Measurements from ENCODE around the gene ZNRF1. TPM values are rescaled to one million over a fixed set of nuclear protein-coding genes. Genes with fewer than 3 reads are reported as not detected.
"Not testable (repeated sequence)": the region's sequence is repeated elsewhere in the genome, so short reads cannot be mapped to it uniquely, and the experiment has no call there.

Gene ZNRF1
- total RNA-seq, 2 experiments from 2014 or later = 35.2 to 42.9 TPM

DNA sequence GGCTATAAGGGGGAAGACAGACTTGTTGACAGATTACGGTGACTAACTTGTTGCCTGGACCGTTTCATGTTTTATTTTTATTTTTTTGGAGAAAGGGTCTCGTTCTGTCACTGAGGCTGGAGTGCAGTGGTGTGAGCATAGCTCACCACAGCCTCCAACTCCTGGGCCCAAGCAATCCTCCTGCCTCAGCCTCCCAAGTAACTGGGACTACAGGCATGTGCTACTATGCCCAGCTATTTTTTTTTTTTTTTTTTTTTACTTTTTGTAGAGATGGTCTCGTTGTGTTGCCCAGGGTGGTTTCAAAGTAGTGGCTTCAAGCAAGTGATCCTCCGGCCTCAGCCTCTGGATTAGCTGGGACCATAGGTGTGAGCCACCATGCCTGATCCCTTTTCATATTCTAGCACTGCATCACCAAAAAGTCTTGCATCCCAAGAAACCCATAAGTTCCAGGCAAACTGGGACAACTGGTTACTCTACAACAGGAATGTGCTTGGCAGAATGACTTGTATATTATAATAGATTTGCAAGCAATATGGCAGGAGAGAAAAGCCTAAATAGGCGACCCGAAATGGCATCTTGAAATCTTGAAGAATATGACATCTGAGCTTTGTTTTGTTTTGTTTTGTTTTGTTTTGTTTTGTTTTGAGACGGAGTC lies 11.7 kb upstream of the ZNRF1 start:
- intact Hi-C loops (cut with DNase I, micrococcal nuclease) = loop anchor here in 1 of 2 experiments (5.0 to 10.0 kb wide), 2 partner anchors 620 to 638 kb away; partner anchors contain the start of gene ADAT1
- ChIA-PET CTCF (interaction anchor here (1.3 to 2.2 kb wide), 4 partner anchors 11 to 124 kb away, joined by 3 to 9 read pairs (median 5); partner anchors contain the start of gene ZNRF1), POLR2A (no interaction called here)
- DNase-seq (no peak), ATAC-seq (no peak)
- Mint-ChIP-seq H3K9me3 (ENCODE audit: low read depth) (no peaks in the 10 kb centered on the region), H3K36me3 (ENCODE audit: low read depth) (peaks cover 2% of the 10 kb centered on the region), H3K4me3 (no peak overlapping the region), H3K27ac (no peak overlapping the region), H3K4me1 (peaks cover 17% of the 10 kb centered on the region), H3K27me3 (no peaks in the 10 kb centered on the region)

DNA sequence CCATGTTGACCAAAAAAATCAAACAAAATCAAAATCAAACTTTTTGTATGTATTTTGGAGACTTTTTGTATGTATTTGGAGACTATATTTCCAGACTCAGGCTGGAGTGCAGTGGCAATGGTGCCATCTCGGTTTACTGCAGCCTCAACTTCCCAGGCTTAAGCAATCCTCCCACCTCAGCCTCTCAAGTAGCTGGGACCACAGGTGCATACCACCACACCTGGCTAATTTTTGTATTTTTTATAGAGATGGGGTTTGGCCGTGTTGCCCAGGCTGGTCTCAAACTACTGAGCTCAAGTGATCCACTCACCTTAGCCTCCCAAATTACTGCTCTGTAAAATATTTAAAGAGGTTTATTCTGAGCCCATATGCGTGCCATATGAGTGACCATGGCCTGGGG lies 9.0 kb upstream of the ZNRF1 start:
- H3K4me1 Mint-ChIP-seq; H3K27ac Mint-ChIP-seq; H3K36me3 Mint-ChIP-seq (ENCODE audit: low read depth); DNase-seq; H3K4me3 Mint-ChIP-seq; CTCF ChIA-PET; H3K9me3 Mint-ChIP-seq (ENCODE audit: low read depth); H3K27me3 Mint-ChIP-seq; ATAC-seq: not testable (repeated sequence)
- intact Hi-C loops (cut with DNase I, micrococcal nuclease) = loop anchor here in 1 of 2 experiments (5.0 to 10.0 kb wide), 2 partner anchors 623 to 635 kb away; partner anchors contain the start of gene ADAT1
- POLR2A ChIA-PET = interaction anchor here (0.6 kb wide), 1 partner anchor 818 kb away, joined by 3 read pairs; no protein-coding TSS in a partner anchor

DNA sequence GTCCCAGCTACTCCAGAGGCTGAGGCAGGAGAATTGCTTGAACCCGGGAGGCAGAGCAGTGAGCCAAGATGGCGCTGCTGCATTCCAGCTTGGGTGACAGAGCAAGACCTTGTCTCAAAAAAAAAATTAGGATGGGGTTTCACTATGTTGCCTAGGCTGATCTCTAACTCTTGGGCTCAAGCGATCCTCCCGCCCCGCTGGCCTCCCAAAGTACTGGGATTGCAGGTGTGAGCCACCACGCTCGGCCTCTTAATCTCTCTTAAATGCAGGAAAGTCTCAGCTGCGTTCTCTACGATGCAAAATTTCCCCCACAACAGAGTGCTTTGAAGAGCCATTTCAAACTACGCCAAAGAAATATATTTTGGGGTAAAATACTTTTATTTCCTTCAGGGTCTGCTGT lies 8.0 kb upstream of the ZNRF1 start:
- no peak for DNase-seq
- no peaks in the 10 kb centered on the region for H3K4me1 Mint-ChIP-seq
- intact Hi-C loops (cut with DNase I, micrococcal nuclease) = no loop called here
- no peak overlapping the region for H3K4me3 Mint-ChIP-seq
- no peak for ATAC-seq
- ChIA-PET POLR2A (no interaction called here), CTCF (no interaction called here)
- no peak overlapping the region for H3K27ac Mint-ChIP-seq
- H3K27me3 Mint-ChIP-seq = no peaks in the 10 kb centered on the region
- H3K9me3 Mint-ChIP-seq (ENCODE audit: low read depth) = no peaks in the 10 kb centered on the region
- no peaks in the 10 kb centered on the region for H3K36me3 Mint-ChIP-seq (ENCODE audit: low read depth)

DNA sequence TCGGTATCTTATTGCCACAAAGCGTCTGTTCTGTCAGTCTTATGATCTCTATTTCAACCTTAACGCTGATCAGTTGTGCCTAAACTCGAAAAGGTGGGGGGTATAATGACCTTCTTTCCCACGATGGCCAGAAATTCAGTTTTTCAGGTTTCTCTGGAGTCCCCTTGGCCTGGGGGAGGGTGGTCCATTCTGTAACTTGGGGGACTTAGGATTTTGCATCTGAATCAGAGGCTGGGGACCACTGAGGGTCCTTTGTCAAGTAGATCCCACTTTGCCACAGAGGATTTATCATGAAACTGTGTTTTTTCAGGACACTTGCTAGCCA lies 7.6 kb upstream of the ZNRF1 start:
- H3K4me3 Mint-ChIP-seq = no peak overlapping the region
- no peaks in the 10 kb centered on the region for H3K36me3 Mint-ChIP-seq (ENCODE audit: low read depth)
- H3K27ac Mint-ChIP-seq = no peak overlapping the region
- H3K27me3 Mint-ChIP-seq = no peaks in the 10 kb centered on the region
- ChIA-PET POLR2A (no interaction called here), CTCF (no interaction called here)
- DNase-seq (no peak), ATAC-seq (no peak)
- H3K4me1 Mint-ChIP-seq = no peaks in the 10 kb centered on the region
- intact Hi-C loops (cut with DNase I, micrococcal nuclease) = no loop called here
- H3K9me3 Mint-ChIP-seq (ENCODE audit: low read depth) = no peaks in the 10 kb centered on the region

DNA sequence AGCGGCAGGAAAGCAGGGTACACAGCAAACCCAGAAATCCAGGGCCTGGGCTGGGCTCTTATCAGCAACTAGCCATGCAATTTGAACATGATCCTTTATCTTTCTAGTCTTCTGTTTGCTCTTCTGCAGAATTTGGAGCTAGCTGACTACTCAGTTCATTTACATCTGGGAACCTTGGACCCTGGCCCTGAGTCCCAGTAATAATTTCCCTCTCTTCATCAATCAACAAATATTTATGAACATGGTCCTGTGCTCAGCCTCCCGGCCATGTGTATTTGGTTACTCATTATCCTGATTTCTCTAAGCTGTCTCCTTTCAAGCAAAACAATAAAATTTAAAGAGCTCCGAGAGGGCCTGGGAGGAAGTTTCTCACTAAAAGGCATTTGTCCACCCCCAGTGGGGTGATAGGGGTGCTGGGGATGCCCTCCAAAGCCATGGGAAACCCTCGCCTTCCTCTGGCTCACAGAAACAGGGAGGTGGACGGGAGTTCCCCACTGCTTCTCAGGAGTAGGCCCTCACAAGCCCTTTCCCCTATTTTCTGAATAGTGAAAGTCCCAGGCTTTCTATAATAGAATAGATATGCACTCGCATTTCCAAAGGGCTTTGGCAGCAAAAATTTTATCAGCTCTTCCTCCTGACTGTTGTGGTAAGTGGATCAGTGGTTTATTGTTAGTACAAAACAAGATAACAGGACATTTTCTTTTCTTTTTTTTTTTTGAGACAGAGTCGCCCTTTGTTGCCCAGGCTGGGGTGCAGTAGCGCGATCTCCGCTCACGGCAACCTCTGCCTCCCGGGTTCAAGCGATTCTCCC lies 7.0 kb upstream of the ZNRF1 start:
- DNase-seq = no peak
- no peaks in the 10 kb centered on the region for H3K36me3 Mint-ChIP-seq (ENCODE audit: low read depth)
- H3K4me3 Mint-ChIP-seq = no peak overlapping the region
- no peaks in the 10 kb centered on the region for H3K4me1 Mint-ChIP-seq
- intact Hi-C loops (cut with DNase I, micrococcal nuclease) = no loop called here
- H3K27ac Mint-ChIP-seq = no peak overlapping the region
- H3K27me3 Mint-ChIP-seq = no peaks in the 10 kb centered on the region
- POLR2A ChIA-PET = no interaction called here
- no peaks in the 10 kb centered on the region for H3K9me3 Mint-ChIP-seq (ENCODE audit: low read depth)
- ATAC-seq = no peak
- CTCF ChIA-PET = interaction anchor here (1.7 to 2.1 kb wide), 2 partner anchors 117 to 119 kb away, joined by 6 to 9 read pairs; no protein-coding TSS in a partner anchor

DNA sequence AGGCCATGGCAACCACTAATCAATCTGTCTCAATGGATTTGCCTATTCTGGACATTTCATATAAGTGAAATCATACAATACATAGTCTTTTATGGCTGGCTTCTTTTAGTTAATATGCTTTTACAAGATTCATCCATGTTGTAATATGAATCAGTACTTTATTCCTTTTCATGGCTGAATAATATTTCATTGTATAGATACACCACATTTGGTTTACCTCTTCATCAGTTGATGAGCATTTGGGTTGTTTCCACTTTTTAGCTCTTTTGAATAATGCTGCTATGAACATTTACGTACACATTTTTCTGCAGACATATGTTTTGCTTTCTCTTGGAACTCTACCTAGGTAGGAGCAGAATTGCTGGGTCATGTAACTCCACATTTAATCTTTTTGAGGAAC lies 2.8 kb upstream of the ZNRF1 start:
- DNase-seq = no peak
- Mint-ChIP-seq H3K4me1 (peaks cover 15% of the 10 kb centered on the region), H3K27me3 (peaks cover 4% of the 10 kb centered on the region), H3K36me3 (ENCODE audit: low read depth) (peaks cover 8% of the 10 kb centered on the region), H3K9me3 (ENCODE audit: low read depth) (no peaks in the 10 kb centered on the region), H3K27ac (no peak overlapping the region), H3K4me3 (no peak overlapping the region)
- intact Hi-C loops (cut with DNase I, micrococcal nuclease) = loop anchor here in 1 of 2 experiments (5.0 kb wide), 1 partner anchor 294 kb away; the partner anchor contains the start of gene MLKL
- CTCF ChIA-PET = interaction anchor here (0.6 to 5.5 kb wide), 3 partner anchors 9 to 134 kb away, joined by 3 to 114 read pairs (median 3); no protein-coding TSS in a partner anchor
- POLR2A ChIA-PET = no interaction called here
- ATAC-seq = no peak

DNA sequence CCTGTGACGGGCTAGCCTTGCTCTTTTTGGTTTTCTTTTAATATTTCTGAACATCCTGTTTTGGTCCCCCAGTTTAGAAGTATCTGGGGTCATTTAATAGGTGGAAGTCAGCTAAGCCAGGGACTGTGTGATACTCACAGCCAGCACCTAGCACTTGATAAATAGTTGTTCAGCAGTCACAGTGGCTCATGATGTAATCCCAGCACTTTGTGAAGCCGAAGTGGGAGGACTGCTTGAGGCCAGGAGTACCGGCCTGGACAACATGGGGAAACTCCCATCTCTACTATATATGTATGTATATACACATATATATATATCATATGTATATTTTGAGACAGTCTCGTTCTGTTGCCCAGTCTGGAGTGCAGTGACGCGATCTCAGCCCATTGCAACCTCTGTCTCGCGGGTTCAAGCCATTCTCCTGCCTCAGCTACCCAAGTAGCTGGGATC lies 1.8 kb upstream of the ZNRF1 start:
- Mint-ChIP-seq H3K9me3 (ENCODE audit: low read depth) (no peaks in the 10 kb centered on the region), H3K27ac (no peak overlapping the region), H3K27me3 (peaks cover 4% of the 10 kb centered on the region), H3K4me1 (peaks cover 23% of the 10 kb centered on the region), H3K36me3 (ENCODE audit: low read depth) (peaks cover 9% of the 10 kb centered on the region), H3K4me3 (no peak overlapping the region)
- DNase-seq (no peak), ATAC-seq (no peak)
- POLR2A ChIA-PET = no interaction called here
- intact Hi-C loops (cut with DNase I, micrococcal nuclease) = loop anchor here in 1 of 2 experiments (5.0 kb wide), 1 partner anchor 295 kb away; the partner anchor contains the start of gene MLKL
- CTCF ChIA-PET = interaction anchor here (0.6 to 5.5 kb wide), 5 partner anchors 12 to 368 kb away, joined by 3 to 114 read pairs (median 18); partner anchors contain the start of gene WDR59

DNA sequence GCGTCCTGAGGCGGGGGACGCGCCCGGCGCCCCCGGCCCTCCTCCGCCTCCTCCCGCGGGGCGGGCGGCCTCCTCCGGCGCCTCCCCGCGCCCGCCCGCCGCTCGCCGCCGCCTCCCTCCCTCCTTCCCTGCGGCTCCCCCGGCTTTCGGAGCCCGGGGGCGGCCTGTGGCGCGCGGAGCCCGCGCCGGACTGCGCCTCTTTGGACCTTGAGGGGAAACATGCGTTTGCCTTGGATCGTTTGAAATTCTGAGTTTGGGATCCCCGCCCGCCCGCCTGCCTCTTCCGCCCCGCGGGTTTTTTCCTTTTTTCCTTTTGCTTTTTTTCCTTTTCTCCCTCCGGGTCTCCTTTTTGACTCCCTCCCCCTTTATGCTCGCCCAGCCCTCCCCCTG lies 390 bp downstream of the ZNRF1 start:
- ATAC-seq (peak; percentile 27), DNase-seq (peak; percentile 51)
- Mint-ChIP-seq H3K4me1 (peaks cover 44% of the 10 kb centered on the region), H3K36me3 (ENCODE audit: low read depth) (peaks cover 16% of the 10 kb centered on the region), H3K27me3 (peaks cover 4% of the 10 kb centered on the region), H3K9me3 (ENCODE audit: low read depth) (no peaks in the 10 kb centered on the region), H3K27ac (peak overlapping the region; percentile 69), H3K4me3 (peak overlapping the region; percentile 87)
- CTCF ChIA-PET = interaction anchor here (0.6 to 5.5 kb wide), 6 partner anchors 12 to 171 kb away, joined by 3 to 114 read pairs (median 14); partner anchors contain the start of gene WDR59
- POLR2A ChIA-PET = interaction anchor here (1.5 kb wide), 1 partner anchor 112 kb away, joined by 7 read pairs; no protein-coding TSS in a partner anchor
- intact Hi-C loops (cut with DNase I, micrococcal nuclease) = loop anchor here (1.0 to 5.0 kb wide), 3 partner anchors 76 to 297 kb away; partner anchors contain the start of gene MLKL (in 1 of the 2)

DNA sequence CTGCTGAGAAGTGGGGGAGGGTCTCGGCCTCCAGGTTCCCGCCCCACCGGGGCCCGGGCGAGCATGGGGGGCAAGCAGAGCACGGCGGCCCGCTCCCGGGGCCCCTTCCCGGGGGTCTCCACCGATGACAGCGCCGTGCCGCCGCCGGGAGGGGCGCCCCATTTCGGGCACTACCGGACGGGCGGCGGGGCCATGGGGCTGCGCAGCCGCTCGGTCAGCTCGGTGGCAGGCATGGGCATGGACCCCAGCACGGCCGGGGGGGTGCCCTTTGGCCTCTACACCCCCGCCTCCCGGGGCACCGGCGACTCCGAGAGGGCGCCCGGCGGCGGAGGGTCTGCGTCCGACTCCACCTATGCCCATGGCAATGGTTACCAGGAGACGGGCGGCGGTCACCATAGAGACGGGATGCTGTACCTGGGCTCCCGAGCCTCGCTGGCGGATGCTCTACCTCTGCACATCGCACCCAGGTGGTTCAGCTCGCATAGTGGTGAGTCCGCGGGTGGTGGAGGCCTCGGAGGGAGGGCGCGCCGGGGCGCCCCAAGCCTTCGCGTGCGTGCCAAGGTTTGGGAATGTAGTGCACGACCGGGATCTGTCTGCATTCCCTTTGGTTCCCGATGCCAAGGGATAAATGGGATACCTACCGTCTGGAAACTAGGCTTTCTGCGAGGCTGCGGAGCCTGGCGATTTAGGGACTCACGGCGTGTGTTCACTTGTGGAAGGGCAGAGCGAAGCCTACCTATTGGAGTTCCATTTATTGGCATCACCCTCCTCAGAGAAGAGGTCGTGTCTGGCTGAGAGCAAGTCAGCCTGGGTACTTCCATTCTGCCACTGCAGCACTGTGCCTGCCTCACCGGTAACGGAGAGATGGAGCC lies 1.0 kb downstream of the ZNRF1 start:
- H3K27ac Mint-ChIP-seq = peak overlapping the region; percentile 69
- H3K4me1 Mint-ChIP-seq = peaks cover 45% of the 10 kb centered on the region
- H3K9me3 Mint-ChIP-seq (ENCODE audit: low read depth) = no peaks in the 10 kb centered on the region
- CTCF ChIA-PET = interaction anchor here (0.6 to 5.5 kb wide), 6 partner anchors 12 to 171 kb away, joined by 3 to 114 read pairs (median 14); partner anchors contain the start of gene WDR59
- peaks cover 4% of the 10 kb centered on the region for H3K27me3 Mint-ChIP-seq
- DNase-seq (peak; percentile 83), ATAC-seq (peak; percentile 65)
- POLR2A ChIA-PET = interaction anchor here (1.5 kb wide), 1 partner anchor 111 kb away, joined by 7 read pairs; no protein-coding TSS in a partner anchor
- peaks cover 16% of the 10 kb centered on the region for H3K36me3 Mint-ChIP-seq (ENCODE audit: low read depth)
- H3K4me3 Mint-ChIP-seq = peak overlapping the region; percentile 87
- intact Hi-C loops (cut with DNase I, micrococcal nuclease) = loop anchor here (1.0 to 10.0 kb wide), 5 partner anchors 11 to 645 kb away; partner anchors contain the start of genes KARS1 (in 1 of the 2), MLKL (in 1 of the 2) and TERF2IP (in 1 of the 2)

DNA sequence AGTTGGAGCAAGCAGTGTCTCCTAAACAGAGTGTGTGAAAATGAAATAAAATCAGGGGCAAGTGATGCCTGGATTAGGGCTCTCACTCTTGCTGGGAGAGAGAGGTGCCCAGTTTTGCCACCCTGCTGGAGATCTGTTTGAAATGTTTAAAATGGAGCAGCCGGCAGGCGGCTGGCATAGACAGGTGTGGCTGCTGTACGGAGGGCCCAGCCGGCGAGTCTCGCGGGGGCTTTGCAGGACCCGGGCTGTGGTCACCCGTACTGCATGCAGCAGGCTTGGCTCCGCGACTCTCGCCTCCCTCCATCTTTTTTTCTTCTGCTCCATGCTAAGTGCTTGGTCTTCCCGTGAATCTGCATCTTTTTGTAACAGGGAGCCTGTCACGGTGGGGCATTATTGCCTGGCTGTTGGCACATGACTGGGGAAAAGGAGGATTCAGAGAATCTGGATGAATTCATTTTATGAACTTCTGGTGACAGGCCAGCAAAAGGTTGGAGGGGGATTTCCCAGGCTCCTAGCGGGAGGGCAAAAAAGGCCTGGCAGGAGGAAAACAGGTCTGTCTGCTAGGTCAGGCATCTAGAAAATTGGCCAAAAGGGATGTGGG lies 1.8 kb downstream of the ZNRF1 start:
- ChIA-PET POLR2A (no interaction called here), CTCF (interaction anchor here (0.9 to 5.5 kb wide), 4 partner anchors 8 to 110 kb away, joined by 3 to 114 read pairs (median 7); no protein-coding TSS in a partner anchor)
- peaks cover 45% of the 10 kb centered on the region for H3K4me1 Mint-ChIP-seq
- ATAC-seq (no peak), DNase-seq (peak; percentile 27)
- H3K4me3 Mint-ChIP-seq = peak overlapping the region; percentile 87
- intact Hi-C loops (cut with DNase I, micrococcal nuclease) = loop anchor here (1.0 to 10.0 kb wide), 2 partner anchors 11 to 644 kb away; partner anchors contain the start of genes KARS1 (in 1 of the 2) and TERF2IP (in 1 of the 2)
- H3K36me3 Mint-ChIP-seq (ENCODE audit: low read depth) = peaks cover 16% of the 10 kb centered on the region
- peak overlapping the region; percentile 74 for H3K27ac Mint-ChIP-seq
- no peaks in the 10 kb centered on the region for H3K9me3 Mint-ChIP-seq (ENCODE audit: low read depth)
- peaks cover 4% of the 10 kb centered on the region for H3K27me3 Mint-ChIP-seq

All from activated CD4-positive, alpha-beta T cell treated with anti-CD3 and anti-CD28 coated beads for 36 hours (primary cell).